Hindlimb muscle (tissue), 1 donor: ENCODE results near the gene HLA-E. TPM values are rescaled to one million over a fixed set of nuclear protein-coding genes. Genes with fewer than 3 reads are reported as not detected.

Experiments used
- polyA plus RNA-seq: library from polyadenylated mRNA; unstranded; fragments of 120-200 nt; gene quantifications from one replicate; pipeline ENCODE4 v1.2.1, GENCODE V29; 2013; ENCODE audit not compliant: insufficient read length

The HLA-E gene
- polyA plus RNA-seq, 1 donor, result 86.9 TPM

Other genes starting within 250 kb of the HLA-E start
- gene TRIM39, start 162.6 kb upstream of the HLA-E start, polyA plus RNA-seq, result 7.2 TPM
- 18.8 TPM for gene RPP21, start 144.4 kb upstream of the HLA-E start, polyA plus RNA-seq
- gene GNL1, start 67.0 kb downstream of the HLA-E start, polyA plus RNA-seq, result 57.1 TPM
- gene PRR3, start 67.8 kb downstream of the HLA-E start, polyA plus RNA-seq, result 22.3 TPM
- gene ABCF1, start 81.9 kb downstream of the HLA-E start, polyA plus RNA-seq, result 54.8 TPM
- 37.0 TPM for gene PPP1R10, start 127.7 kb downstream of the HLA-E start, polyA plus RNA-seq
- gene MRPS18B, start 128.3 kb downstream of the HLA-E start, polyA plus RNA-seq, result 59.6 TPM
- 21.3 TPM for gene ATAT1, start 137.4 kb downstream of the HLA-E start, polyA plus RNA-seq
- gene C6orf136, start 157.6 kb downstream of the HLA-E start, polyA plus RNA-seq, result 15.5 TPM
- 27.7 TPM for gene DHX16, start 183.5 kb downstream of the HLA-E start, polyA plus RNA-seq
- gene PPP1R18, start 197.1 kb downstream of the HLA-E start, polyA plus RNA-seq, result 41.8 TPM
- 41.9 TPM for gene NRM, start 201.5 kb downstream of the HLA-E start, polyA plus RNA-seq
- gene MDC1, start 227.8 kb downstream of the HLA-E start, polyA plus RNA-seq, result 27.0 TPM
- gene TUBB, start 230.8 kb downstream of the HLA-E start, polyA plus RNA-seq, result 777 TPM